Right cardiac atrium (tissue), 5 donors: Measurements from ENCODE around the gene ARFIP1. TPM values are rescaled to one million over a fixed set of nuclear protein-coding genes. Genes with fewer than 3 reads are reported as not detected.

ENCODE experiments used
- ATAC-seq, 2 donors: fragments of 200-7000 bp; cut with Tn5 transposase; one replicate each; pipeline versions ENCODE4 v1.8.0 to v1.9.1; 2020; ENCODE audit warnings: moderate library complexity in 2 of 2, mild to moderate bottlenecking in 1 of 2
- DNase-seq, 3 donors: peaks; one replicate each; pipeline ENCODE4 v3.0.0-alpha.2; 2020
- H3K27ac ChIP-seq: one replicate; pipeline ENCODE4 v1.5.1; 2013; ENCODE audit warnings: mild to moderate bottlenecking, low read length, control low read depth, moderate library complexity
- H3K27me3 ChIP-seq: one replicate; pipeline ENCODE4 v1.6.1; 2013; ENCODE audit not compliant: control insufficient read depth, insufficient read depth
- H3K4me1 ChIP-seq: one replicate; pipeline ENCODE4 v1.6.1; 2013; ENCODE audit warnings: low read length; ENCODE audit not compliant: control insufficient read depth, insufficient read depth
- H3K4me3 ChIP-seq: one replicate; pipeline ENCODE4 v1.5.1; 2013; ENCODE audit warnings: low read length, control low read depth
- H3K9me3 ChIP-seq: one replicate; pipeline ENCODE4 v1.6.1; 2013; ENCODE audit warnings: low read length; ENCODE audit not compliant: control insufficient read depth
- WGBS: extraction: QIAGEN DNeasy Blood & Tissue Kit; methylation state at CpG from one replicate; pipeline ENCODE4 v1.1.7; 2013; 5-methylcytosine and 5-hydroxymethylcytosine counted together
- intact Hi-C, 4 donors: fragments of 100-400 bp; cut with DNase I; formaldehyde crosslinking; loops; one replicate each; pipeline versions ENCODE4 v1.11.0 to v1.14.0; 2022 to 2023
- polyA plus RNA-seq: library from polyadenylated mRNA; stranded (reverse); fragments of 200-250 nt; gene quantifications from one replicate; pipeline ENCODE4 v1.2.3, GENCODE V29; 2013
- total RNA-seq, 4 donors: library from RNA; stranded (reverse); fragmentation: NEBNext Ultra II Directional; extraction: Animal tissue kit (Norgen Biotek cat#: 25700); gene quantifications; one replicate each; pipeline ENCODE4 v1.2.1, GENCODE V29; 2021
- donor health status: healthy with polysubstance abuse.
- donor health status: DM: no; HTN: yes; CAD: no.
- donor health status: DM: no; HTN: no; CAD: no.
- donor health status: DM: no; HTN: yes; CAD: no; lungs with severe emphysema.
- donor health status: DM: yes; HTN: yes; CAD: no.

Gene ARFIP1
- total and polyA plus RNA-seq, 5 donors, result 8.9 to 20.6 (median 18.9) TPM

DNA sequence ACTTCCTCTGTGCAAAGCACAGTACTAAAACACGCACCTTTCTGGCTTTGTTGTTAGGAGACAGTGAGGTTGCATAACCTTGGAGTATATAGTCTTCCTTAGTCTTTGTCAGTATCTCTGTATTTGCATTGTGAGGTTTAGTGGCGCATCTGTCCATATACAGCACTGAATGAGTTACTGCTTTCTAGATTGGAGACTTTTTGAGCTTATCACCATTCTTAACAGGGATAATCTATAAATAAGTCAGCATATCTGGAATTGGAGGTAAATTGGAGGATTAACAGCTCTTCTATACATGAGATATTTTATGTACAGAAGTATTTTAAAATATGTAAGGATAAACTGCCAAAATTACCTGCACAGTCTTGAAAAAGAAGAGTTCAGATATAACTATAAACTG is 160.7 kb downstream of the ARFIP1 start:
- H3K4me3 ChIP-seq, result no peak overlapping the region
- H3K27ac ChIP-seq, result no peak overlapping the region
- no peaks in the 10 kb centered on the region for H3K27me3 ChIP-seq
- ATAC-seq (no peak), DNase-seq (no peak)
- 93% methylated on average over 2 of the region's 2 CpGs for WGBS
- H3K9me3 ChIP-seq, result no peaks in the 10 kb centered on the region
- H3K4me1 ChIP-seq, result peaks cover 4% of the 10 kb centered on the region
- intact Hi-C loops, result no loop called here

DNA sequence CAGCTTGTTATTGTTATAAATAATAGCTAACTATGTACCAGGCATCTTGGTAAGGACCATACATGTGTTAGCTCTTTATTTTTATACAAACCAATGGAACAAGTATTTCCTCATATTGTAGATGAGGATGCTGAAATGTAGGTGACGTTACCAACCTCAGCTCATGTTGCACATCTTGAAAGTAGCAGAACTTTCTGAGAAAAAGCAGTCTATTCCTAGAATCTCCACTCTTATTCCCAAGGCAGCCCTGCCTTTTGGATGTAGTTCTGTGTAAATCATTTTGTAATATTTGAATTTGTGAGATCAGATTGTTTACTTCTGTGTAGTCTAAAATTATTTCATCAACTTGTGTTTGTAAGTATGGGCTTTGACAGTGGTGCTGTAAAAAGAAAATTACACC is 161.7 kb downstream of the ARFIP1 start:
- intact Hi-C loops, result no loop called here
- no peak overlapping the region for H3K4me3 ChIP-seq
- no peaks in the 10 kb centered on the region for H3K9me3 ChIP-seq
- no peaks in the 10 kb centered on the region for H3K4me1 ChIP-seq
- H3K27me3 ChIP-seq, result no peaks in the 10 kb centered on the region
- 68% methylated on average over 1 of the region's 1 CpG for WGBS
- no peak overlapping the region for H3K27ac ChIP-seq
- no peak for ATAC-seq
- no peak for DNase-seq

DNA sequence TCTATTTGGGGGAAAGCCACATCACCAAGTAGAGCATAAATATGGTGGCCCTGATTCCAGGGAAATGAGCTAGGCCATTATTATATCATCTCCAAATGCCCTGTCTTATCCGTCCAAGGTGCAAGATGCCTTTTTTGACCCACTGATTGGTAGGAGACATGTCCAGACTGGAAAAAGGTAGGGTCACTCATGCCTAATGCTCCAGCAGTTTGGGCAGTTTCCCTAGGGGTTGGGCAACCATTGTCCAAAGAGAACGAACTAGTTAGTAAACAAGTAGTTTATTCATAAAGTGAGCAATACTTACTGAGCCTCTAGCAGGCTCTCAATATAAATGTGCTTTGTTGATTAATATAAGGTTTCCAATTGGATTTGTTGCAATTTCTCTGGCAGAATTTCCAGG is 162.6 kb downstream of the ARFIP1 start:
- H3K4me3 ChIP-seq, result no peak overlapping the region
- no peak overlapping the region for H3K27ac ChIP-seq
- ATAC-seq (no peak), DNase-seq (no peak)
- H3K9me3 ChIP-seq, result no peaks in the 10 kb centered on the region
- H3K4me1 ChIP-seq, result no peaks in the 10 kb centered on the region
- 91% methylated on average over 2 of the region's 2 CpGs for WGBS
- H3K27me3 ChIP-seq, result no peaks in the 10 kb centered on the region
- intact Hi-C loops, result no loop called here

DNA sequence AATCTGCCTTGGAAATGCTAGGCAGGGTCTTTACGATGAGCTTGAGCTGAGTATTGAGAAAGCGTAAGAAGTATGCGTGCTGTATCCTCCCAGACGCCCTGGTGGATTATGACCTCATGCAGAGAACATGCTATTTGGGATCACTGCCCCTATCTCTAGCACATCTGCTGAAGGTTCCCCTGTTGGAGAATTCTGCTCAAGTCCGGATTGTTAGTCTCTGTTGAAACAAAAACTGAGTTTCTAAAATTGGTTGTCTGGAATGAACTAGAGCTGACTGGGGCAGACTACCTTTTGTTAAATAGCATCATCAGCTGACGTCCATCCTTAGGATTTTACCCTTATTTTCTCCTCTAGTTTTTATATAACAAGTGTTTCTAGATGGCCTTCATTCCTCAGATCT is 163.9 kb downstream of the ARFIP1 start:
- intact Hi-C loops, result no loop called here
- Histone ChIP-seq H3K4me3 (no peak overlapping the region), H3K9me3 (no peaks in the 10 kb centered on the region), H3K27ac (no peak overlapping the region), H3K4me1 (no peaks in the 10 kb centered on the region), H3K27me3 (no peaks in the 10 kb centered on the region)
- no peak for DNase-seq
- no peak for ATAC-seq
- WGBS, result 69% methylated on average over 6 of the region's 6 CpGs

DNA sequence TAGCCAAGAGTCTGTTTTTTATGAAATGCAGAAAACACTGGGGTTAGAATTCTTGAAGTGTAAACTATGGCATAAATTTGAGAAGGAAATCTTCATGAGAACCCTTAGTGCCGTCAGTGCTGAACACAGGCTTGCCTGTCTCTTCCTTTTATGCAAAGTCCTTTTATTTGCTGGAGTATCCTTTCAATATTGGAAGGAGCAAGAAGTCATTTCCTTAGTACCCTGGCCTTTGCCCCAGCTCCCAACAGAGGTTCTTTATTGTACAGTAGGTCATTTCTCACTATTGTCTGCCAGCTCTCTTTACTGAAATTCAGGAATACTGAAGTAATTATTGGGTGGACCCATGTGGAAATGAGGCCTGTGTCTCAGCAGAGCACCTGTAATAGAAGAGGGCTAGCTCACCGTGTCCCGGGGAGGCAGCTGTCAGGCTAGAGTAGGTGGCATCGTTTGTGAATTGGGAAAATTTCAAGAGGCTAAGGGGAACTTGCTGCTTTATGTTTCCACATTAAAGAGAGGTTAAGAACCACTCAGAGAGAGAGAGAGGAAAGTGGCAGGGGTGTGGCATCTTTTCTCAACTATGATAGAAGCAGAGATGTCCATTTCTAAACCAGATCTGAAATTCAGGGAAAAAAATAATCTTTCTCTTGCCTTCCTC is 165.0 kb downstream of the ARFIP1 start:
- ATAC-seq, result no peak
- no peaks in the 10 kb centered on the region for H3K4me1 ChIP-seq
- intact Hi-C loops, result no loop called here
- H3K27ac ChIP-seq, result no peak overlapping the region
- no peaks in the 10 kb centered on the region for H3K9me3 ChIP-seq
- H3K4me3 ChIP-seq, result no peak overlapping the region
- 75% methylated on average over 4 of the region's 4 CpGs for WGBS
- DNase-seq, result no peak
- H3K27me3 ChIP-seq, result no peaks in the 10 kb centered on the region

DNA sequence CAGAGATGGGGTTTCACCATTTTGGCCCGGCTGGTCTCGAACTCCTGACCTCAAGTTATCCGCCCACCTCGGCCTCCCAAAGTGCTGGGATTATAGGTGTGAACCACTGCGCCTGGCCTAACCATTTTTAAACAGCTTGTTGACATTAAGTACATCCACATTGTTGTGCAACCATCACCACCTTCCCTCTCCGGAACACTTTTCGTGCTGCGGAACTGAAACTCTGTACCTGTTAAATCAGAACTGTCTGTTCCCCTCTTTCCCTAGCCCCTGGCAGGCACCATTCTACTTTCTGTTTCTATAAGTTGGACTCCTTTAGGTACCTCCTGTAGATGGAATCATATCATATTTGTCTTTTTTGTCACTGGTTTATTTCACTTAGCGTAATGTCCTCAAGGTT is 165.9 kb downstream of the ARFIP1 start:
- no peak overlapping the region for H3K27ac ChIP-seq
- H3K4me3 ChIP-seq, result no peak overlapping the region
- DNase-seq, result no peak
- H3K4me1 ChIP-seq, result no peaks in the 10 kb centered on the region
- no peaks in the 10 kb centered on the region for H3K9me3 ChIP-seq
- no peak for ATAC-seq
- H3K27me3 ChIP-seq, result no peaks in the 10 kb centered on the region
- intact Hi-C loops, result no loop called here
- WGBS, result 96% methylated on average over 9 of the region's 9 CpGs

DNA sequence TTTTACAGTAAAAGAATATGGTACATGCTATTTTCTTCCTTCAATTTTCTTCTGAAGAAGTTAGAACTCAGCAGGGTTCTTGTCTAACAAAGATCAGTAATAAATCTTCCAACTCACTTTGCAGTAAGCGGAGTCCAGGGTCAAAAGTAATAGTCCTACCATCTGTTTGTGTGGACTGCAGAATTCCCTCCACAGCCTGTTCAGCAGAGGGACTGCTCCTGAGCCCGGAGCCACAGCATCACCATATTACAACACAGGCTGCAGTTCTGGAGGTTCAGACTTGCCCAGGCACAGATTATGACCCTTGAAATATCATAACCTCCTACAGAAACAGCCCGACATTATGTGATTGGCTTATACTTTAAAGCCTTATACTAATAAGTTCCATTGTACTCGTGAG is 166.7 kb downstream of the ARFIP1 start:
- no peaks in the 10 kb centered on the region for H3K27me3 ChIP-seq
- WGBS, result 89% methylated on average over 4 of the region's 4 CpGs
- no peaks in the 10 kb centered on the region for H3K9me3 ChIP-seq
- H3K27ac ChIP-seq, result no peak overlapping the region
- no peak for ATAC-seq
- no peak for DNase-seq
- intact Hi-C loops, result no loop called here
- H3K4me1 ChIP-seq, result no peaks in the 10 kb centered on the region
- no peak overlapping the region for H3K4me3 ChIP-seq

DNA sequence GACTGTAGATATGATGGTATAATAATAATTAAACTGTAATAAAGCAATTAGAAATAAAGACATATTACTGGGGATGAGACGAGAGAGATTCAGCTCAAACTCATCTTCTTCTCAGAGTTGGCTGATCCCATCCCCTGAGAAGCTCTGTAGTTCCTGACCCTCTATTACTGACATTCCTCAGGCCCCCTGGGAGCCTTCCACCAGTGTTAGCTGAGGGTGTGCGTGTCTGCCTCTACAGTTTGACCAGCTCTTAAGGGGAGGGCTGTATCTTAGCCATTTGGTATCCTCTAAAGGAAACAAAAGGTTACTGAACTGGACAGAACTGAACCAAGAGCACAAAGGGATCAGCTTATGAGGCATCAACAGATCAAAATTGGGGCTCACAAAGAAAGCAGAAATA is 167.6 kb downstream of the ARFIP1 start:
- WGBS, result 75% methylated on average over 2 of the region's 2 CpGs
- Histone ChIP-seq H3K4me1 (no peaks in the 10 kb centered on the region), H3K4me3 (no peak overlapping the region), H3K27me3 (no peaks in the 10 kb centered on the region), H3K27ac (no peak overlapping the region), H3K9me3 (no peaks in the 10 kb centered on the region)
- no peak for ATAC-seq
- DNase-seq, result no peak
- intact Hi-C loops, result no loop called here

DNA sequence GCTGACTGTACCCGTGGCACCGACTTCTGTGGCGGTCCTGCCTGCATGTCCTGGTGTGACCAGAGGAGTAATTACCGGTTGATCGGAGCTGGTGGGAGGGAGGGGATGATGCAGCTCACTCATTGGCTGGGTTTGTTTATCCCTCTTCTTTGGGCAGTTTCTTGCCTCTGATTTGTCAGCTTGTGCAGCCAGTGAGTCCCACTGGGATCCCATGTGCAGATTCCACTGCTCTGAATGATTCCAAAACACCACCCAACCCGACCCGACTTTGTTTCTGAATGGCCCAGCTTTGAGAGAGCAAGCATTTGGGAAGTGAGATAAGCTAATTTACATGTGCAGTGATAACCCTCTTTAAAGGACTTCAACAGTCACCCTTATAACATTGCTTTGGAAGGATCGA is 170.2 kb downstream of the ARFIP1 start:
- H3K9me3 ChIP-seq, result no peaks in the 10 kb centered on the region
- DNase-seq, result no peak
- no peaks in the 10 kb centered on the region for H3K27me3 ChIP-seq
- H3K27ac ChIP-seq, result no peak overlapping the region
- ATAC-seq, result peak in 1 of 2 donors; percentile 70
- WGBS, result 65% methylated on average over 8 of the region's 8 CpGs
- intact Hi-C loops, result no loop called here
- H3K4me1 ChIP-seq, result no peaks in the 10 kb centered on the region
- H3K4me3 ChIP-seq, result no peak overlapping the region

DNA sequence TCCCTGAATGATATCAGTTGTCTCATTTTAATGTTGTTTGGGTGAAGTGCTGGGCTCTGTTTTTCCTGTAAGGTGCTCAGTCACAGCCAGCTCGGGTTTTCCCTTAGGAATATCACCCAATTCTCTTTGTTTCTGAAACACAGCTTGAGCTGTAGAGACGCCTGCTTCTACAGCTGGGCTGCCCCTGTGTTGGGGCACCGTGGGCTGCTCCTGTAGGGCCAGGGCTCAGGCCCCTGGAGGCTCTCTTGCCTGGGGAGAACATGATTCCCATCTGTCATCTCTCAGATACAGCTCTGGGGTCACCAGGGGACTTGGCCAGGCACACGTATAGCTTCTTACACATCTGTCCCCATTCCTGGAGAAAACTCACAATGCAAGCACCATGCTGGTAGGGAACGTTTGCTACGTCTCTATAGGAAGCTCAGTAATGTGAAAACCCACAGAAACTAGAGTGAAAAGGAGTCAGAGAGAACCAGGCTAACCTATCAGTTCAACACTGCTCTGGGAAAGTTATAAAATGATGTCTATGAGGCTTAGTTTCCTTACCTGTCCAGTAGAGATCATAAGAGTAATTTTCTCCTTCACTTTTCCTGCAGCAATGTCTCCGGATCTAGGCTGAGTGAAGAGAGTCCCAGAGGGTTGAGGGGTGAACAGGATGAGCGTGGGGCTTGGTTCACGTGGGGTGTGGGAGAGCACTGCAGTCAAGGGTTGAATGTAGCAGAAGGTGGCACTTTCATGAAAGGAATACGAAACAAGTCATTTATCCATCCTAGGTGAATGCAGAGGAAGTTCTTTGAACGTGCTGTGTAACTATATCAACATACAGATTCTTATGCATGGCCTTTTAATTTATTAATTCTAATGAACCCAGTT is 170.9 kb downstream of the ARFIP1 start:
- no peak for DNase-seq
- Histone ChIP-seq H3K4me3 (no peak overlapping the region), H3K27ac (no peak overlapping the region), H3K27me3 (no peaks in the 10 kb centered on the region), H3K4me1 (no peaks in the 10 kb centered on the region), H3K9me3 (no peaks in the 10 kb centered on the region)
- peak in 1 of 2 donors; percentile 18 for ATAC-seq
- intact Hi-C loops, result no loop called here
- WGBS, result 82% methylated on average over 11 of the region's 11 CpGs

DNA sequence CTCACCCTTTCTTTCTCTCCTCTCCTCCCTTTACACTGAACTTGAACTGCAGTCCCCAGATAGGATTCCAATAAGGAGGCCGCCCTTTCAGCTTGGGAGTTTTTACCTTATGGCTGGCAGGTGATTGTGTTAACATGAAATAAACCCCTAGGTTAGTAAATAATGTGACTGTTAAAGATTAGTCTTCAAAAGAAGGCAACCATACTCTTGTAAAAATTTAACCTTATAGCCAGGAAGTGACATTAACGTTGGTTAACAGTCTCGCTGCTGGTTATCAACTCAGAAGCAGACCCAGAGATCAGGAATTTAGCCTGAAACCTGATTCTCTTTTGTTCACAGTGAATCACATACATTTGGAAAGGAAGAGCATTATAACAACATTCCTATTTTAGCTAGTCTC is 171.6 kb downstream of the ARFIP1 start:
- intact Hi-C loops, result no loop called here

More for the DNA sequence above, 171.6 kb downstream of the ARFIP1 start:
- Histone ChIP-seq H3K4me3 (no peak overlapping the region), H3K27me3 (no peaks in the 10 kb centered on the region), H3K9me3 (no peaks in the 10 kb centered on the region), H3K4me1 (no peaks in the 10 kb centered on the region), H3K27ac (no peak overlapping the region)
- no peak for ATAC-seq
- WGBS, result 74% methylated on average over 3 of the region's 3 CpGs
- DNase-seq, result no peak
